ENCODE data around the gene UQCR11. TPM values are rescaled to one million over a fixed set of nuclear protein-coding genes. Genes with fewer than 3 reads are reported as not detected.

The UQCR11 gene
- total and polyA plus RNA-seq, 2 of the 8 experiments (the other 6 are each of a cell fraction or from before 2014, with no cell fraction given) = 162 to 171 TPM

- ChIA-PET CTCF (ENCODE audit: partially characterized antibody) (interaction anchor here (1.0 to 2.3 kb wide), 4 partner anchors 11 to 63 kb away, joined by 3 to 6 read pairs (median 4); no protein-coding TSS in a partner anchor), POLR2A (ENCODE audit: partially characterized antibody) (interaction anchor here (0.9 to 4.0 kb wide), 6 partner anchors 8 to 35 kb away, joined by 3 to 26 read pairs (median 4); no protein-coding TSS in a partner anchor)
- H3K27me3 ChIP-seq (replicated peaks in 1 of 4; ENCODE audit: control insufficient read depth in 3 of 4, extremely low read depth in 1 of 4, insufficient read depth in 3 of 4, low read length in 3 of 4) = no peaks in the 10 kb centered on the region
- H2BK5ac ChIP-seq (ENCODE audit: low read depth, low read length) = no peak overlapping the region
- H3K79me2 ChIP-seq (ENCODE audit: control insufficient read depth in 1 of 2, insufficient read depth in 2 of 2, low read length in 2 of 2) = peaks cover 7 to 10% of the 10 kb centered on the region in 2 experiments
- H3K56ac ChIP-seq (replicated peaks; ENCODE audit: insufficient read length, low read depth, low read length) = no peak overlapping the region
- no peak overlapping the region for H2BK15ac ChIP-seq (ENCODE audit: low read length)
- no peak overlapping the region for H2BK12ac ChIP-seq (ENCODE audit: low read depth, low read length)
- H3K14ac ChIP-seq (ENCODE audit: insufficient read length) = no peak overlapping the region
- TF ChIP-seq POLR2A (IDR thresholded peaks at IDR 0.05; ENCODE audit: control extremely low read depth in 1 of 2, low read depth in 2 of 2, low read length in 2 of 2) = peak in 1 of 2 experiments; percentile 18; a peak in 1 of 3 replicates
- no peak for TF ChIP-seq NRF1 (IDR thresholded peaks at IDR 0.05; ENCODE audit: low read depth, low read length)
- TF ChIP-seq MAFK (IDR thresholded peaks at IDR 0.05; ENCODE audit: low read depth, low read length) = no peak
- TF ChIP-seq POLR2AphosphoS5 (IDR thresholded peaks at IDR 0.05; ENCODE audit: low read depth, low read length) = 0 out of 2 replicates have a peak, but pooled peaks have one; percentile 12
- TF ChIP-seq, protein P1, sequence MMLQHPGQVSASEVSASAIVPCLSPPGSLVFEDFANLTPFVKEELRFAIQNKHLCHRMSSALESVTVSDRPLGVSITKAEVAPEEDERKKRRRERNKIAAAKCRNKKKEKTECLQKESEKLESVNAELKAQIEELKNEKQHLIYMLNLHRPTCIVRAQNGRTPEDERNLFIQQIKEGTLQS (IDR thresholded peaks at IDR 0.05; ENCODE audit: insufficient read depth, low read depth, low read length) = no peak
- TF ChIP-seq TAF1 (IDR thresholded peaks at IDR 0.05; ENCODE audit: low read depth, low read length) = no peak
- TF ChIP-seq CTBP2 (IDR thresholded peaks at IDR 0.05; ENCODE audit: borderline replicate concordance, insufficient read depth, insufficient read length, low read length) = no peak
- no peak for TF ChIP-seq ASH2L (IDR thresholded peaks at IDR 0.05; ENCODE audit: low read length)
- no peak for TF ChIP-seq TBP (IDR thresholded peaks at IDR 0.05; ENCODE audit: low read depth, low read length)
- H3K4me3 ChIP-seq (ENCODE audit: extremely low read depth in 1 of 4, insufficient read depth in 2 of 4, low read depth in 3 of 4, low read length in 4 of 4) = no peak overlapping the region
- peaks cover 5 to 19% of the 10 kb centered on the region in 2 experiments for H4K20me1 ChIP-seq (replicated peaks in 1 of 2; ENCODE audit: control insufficient read depth in 1 of 2, insufficient read depth in 2 of 2, low read length in 2 of 2)
- no peak overlapping the region for H4K8ac ChIP-seq (ENCODE audit: extremely low read depth, insufficient read depth, low read length)
- H3K4me2 ChIP-seq (ENCODE audit: insufficient read depth in 1 of 2, low read depth in 2 of 2, low read length in 2 of 2) = no peak overlapping the region
- no peak overlapping the region for H4K91ac ChIP-seq (replicated peaks; ENCODE audit: insufficient read length, low read length)
- H3K9ac ChIP-seq (replicated peaks in 1 of 4; ENCODE audit: extremely low read depth in 1 of 4, low read depth in 3 of 4, low read length in 3 of 4) = no peak overlapping the region
- H3K27ac ChIP-seq (ENCODE audit: low read depth, low read length) = no peak overlapping the region
- peaks cover 2% of the 10 kb centered on the region; the same call in 1 of the 2 replicates for H3K79me1 ChIP-seq (ENCODE audit: low read depth, low read length)
- no peak overlapping the region for H2AK5ac ChIP-seq (ENCODE audit: low read depth, low read length)
- H3K18ac ChIP-seq (ENCODE audit: extremely low read depth, low read length) = no peak overlapping the region
- peaks cover 20 to 38% (median 29%) of the 10 kb centered on the region in 4 experiments for H3K36me3 ChIP-seq (ENCODE audit: control insufficient read depth in 2 of 4, insufficient read depth in 4 of 4, low read length in 3 of 4)
- DNase-seq (ENCODE audit: low read depth in 1 of 2, low spot score in 2 of 2) (no peak), FAIRE-seq (no peak)
- no peaks in the 10 kb centered on the region for H3K9me3 ChIP-seq (ENCODE audit: insufficient read depth in 2 of 2, low read depth in 1 of 2, low read length in 1 of 2)
- WGBS, 2 experiments (ENCODE audit: extremely low coverage in 1 of 2, insufficient coverage in 1 of 2, insufficient read length in 1 of 2, insufficient replicate concordance in 2 of 2, low coverage in 1 of 2, low lambda C conversion rate in 2 of 2, missing lambda C conversion rate in 1 of 2) = 75% methylated on average over 10 of the region's 10 CpGs; no CpG with 5 or more reads in 1 of the 2 experiments
- no peak overlapping the region for H3K23ac ChIP-seq (ENCODE audit: insufficient read length)
- H2AFZ ChIP-seq (ENCODE audit: low read length) = no peak overlapping the region
- H2BK120ac ChIP-seq (replicated peaks; ENCODE audit: low read depth, low read length) = no peak overlapping the region
- no peak overlapping the region for H4K5ac ChIP-seq (ENCODE audit: insufficient read length, low read depth, low read length)
- peaks cover 0 to 7% (median 3%) of the 10 kb centered on the region in 4 experiments; a peak in 6 of 7 replicates for H3K4me1 ChIP-seq (replicated peaks in 1 of 4; ENCODE audit: control insufficient read depth in 3 of 4, insufficient read depth in 4 of 4, low read length in 3 of 4)
- peaks cover 8% of the 10 kb centered on the region; the same call in 1 of the 2 replicates for H3K23me2 ChIP-seq (ENCODE audit: low read depth, low read length)
- no peak overlapping the region for H3K4ac ChIP-seq (replicated peaks; ENCODE audit: insufficient read length, low read depth, low read length)
- no peak overlapping the region for H2BK20ac ChIP-seq (ENCODE audit: low read length)
Observed at GRCh38 chr19:1609103-1609396, 3.8 kb upstream of the UQCR11 start.
